T1000 (cell line): ENCODE measurements around the gene ATP2B2.

Experiments used
- DNase-seq: peaks from one replicate; lab custom pipeline; 2025; ENCODE audit warnings: mixed read lengths; lab: John Stamatoyannopoulos, UW

Gene ATP2B2

DNA sequence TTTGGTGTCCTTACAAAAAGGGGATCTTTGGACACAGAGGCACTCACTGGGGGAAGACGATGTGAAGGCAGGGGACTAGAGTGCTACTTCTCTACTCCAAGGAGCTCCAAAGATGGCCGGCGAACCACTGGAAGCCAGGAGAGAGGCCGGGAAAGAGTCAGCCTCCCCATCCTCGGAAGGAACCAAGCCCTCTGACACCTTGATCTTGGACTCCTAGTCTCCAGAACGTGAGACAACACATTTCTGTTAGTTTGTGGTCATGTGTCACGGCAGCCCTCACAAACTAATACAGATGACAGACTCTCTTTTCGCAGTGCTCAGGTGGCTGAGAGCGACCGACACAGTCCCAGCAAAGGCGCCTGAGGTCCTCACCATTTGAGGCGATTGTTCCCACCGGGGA lies 24.4 kb upstream of the ATP2B2 start:
- DNase-seq, result no peak

DNA sequence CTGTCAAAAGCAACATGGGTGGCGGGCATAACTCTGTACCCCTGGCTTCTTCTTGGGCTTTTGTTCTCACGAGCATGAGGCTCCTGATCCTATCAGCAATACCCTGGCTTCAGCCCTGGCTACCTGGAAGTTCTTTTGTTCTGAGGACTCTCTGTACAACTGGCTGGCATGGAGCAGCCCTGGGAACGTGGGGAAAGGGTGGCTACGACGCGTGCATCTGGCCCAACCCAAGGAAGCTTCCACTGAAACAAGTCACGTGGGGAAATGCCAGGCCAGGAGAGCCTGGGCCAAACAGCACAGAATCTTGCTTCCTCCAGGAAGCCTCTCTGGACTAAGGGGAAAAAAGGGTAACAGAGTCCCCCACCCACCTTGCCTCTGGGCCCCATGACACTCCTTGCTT lies 22.7 kb upstream of the ATP2B2 start:
- DNase-seq, result no peak

DNA sequence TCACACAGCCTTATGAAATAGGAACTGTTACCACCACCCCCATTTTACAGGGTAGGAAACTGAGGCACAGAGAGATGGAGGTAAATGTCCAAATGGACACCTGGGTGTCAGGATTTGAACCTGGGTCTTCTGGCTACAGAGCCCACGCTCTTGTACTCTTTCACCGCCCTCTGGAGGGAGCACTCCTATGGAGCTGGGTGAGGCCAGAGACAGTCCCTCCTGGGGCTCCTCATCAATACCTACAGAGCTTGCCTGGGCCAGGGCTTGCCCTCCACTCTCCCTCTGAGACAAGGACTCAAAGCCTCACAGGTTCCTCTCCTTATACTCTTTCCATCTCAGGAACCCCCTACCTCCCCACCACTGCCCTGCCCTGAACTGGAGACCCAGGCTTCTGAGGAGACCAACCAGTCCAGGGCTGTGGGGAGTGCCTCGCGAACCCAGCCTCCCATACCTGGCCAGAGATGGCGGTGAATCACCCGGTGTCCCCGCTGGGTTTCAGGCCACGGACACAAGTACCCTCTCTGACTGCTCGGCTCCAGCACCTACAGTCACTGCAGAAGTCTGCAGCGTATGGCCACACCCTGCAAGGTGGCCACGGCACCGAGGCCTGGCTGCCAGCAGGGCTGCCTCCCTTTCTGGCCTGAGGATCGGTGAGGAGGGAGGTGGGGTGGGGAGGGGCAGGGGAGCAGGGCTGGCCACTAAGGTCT lies 22.1 kb upstream of the ATP2B2 start:
- DNase-seq, result no peak

DNA sequence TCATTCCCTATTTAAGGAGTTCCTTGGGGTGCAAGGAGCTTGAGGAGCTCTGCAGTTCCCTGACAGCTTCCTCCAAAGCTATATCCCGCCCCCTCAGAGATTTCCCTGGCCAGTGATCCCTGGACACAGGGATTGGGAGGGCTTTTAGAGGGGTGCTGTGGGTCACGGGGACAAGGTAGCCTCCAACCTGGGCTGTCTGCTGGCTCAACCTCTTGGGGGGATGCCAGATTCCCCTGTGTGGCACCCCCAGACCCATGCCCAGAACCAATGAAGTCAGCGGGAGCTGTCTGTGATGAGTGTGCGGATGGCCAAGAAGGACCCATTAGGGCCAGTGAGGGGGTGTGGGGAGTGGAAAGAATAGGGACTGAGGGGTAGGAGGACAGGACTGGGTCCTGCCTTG lies 21.0 kb upstream of the ATP2B2 start:
- no peak for DNase-seq

DNA sequence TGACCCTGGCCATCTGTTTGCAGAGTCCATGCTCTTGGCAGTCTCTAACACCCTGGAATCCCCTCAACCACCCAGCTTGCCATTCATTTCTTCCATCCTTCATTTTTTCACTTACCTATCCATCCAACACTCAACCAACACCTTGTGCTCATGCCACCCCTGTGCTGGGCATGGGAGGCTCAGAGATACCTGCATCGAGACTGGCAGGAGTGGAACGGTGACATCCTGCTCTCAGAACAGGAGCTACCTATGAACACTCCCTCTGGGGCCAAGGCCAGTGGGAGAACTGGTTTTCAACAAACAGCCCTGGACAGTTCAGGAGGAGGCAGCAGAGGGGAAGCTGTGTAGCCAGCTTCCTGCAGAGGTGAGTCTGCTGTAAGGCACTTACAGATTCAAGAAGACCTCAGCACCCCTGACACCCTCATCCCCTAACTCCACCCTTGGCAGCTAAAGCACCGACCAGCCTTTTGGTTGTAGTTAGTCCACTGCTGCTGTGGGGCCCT lies 19.5 kb upstream of the ATP2B2 start:
- no peak for DNase-seq

DNA sequence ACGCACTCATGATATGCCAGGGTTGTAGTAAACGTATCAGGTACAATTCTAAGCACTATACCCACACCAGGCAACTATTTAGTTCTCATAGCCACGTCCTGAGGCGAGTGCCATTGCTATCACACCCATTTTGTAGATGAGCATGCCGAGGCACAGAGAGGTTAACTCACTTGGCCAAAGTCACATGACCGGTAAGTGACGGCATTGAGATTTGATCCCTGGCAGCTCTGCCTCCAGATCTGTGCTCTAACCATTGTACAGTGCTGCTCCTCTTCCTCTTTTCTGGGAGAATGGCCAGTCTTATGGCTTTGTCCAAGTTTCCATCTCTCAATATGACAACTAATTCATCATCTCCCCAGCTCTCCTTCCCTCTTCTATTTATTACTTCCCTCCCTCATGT lies 18.9 kb upstream of the ATP2B2 start:
- DNase-seq, result no peak

- DNase-seq, result no peak
Measured at GRCh38 chr3:10523561-10523960, 18.2 kb upstream of the ATP2B2 start.

DNA sequence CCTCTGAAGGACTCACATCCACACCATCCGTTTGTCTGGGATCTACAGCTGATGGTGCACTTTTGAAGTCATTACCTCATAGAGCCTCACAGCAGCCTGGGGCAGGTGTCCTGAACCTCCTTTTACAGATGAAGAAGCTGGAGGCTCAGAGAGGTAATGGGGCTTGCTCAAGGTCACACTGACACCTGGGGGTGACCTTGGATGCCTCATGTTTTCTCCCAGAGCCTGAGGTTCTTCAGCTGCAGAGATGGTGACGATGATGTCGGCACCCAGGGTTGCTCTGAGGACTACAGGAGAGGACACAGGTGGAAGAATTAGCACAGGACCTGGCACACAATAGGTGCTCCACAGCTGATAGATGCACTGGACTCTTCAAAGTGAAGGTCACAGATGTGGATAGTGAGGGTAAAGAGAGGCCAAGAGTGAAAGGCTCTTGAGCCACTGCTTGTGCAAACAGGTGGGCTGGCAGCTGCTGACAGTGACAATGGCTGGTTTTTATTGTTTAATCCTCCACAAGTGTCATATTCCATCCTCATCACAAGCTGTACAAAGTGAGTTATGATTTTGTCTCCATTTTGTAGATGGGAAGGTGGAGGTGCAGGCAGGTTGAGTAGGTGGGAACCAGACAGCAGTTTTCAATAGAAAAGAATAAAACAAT lies 17.4 kb upstream of the ATP2B2 start:
- DNase-seq, result no peak

DNA sequence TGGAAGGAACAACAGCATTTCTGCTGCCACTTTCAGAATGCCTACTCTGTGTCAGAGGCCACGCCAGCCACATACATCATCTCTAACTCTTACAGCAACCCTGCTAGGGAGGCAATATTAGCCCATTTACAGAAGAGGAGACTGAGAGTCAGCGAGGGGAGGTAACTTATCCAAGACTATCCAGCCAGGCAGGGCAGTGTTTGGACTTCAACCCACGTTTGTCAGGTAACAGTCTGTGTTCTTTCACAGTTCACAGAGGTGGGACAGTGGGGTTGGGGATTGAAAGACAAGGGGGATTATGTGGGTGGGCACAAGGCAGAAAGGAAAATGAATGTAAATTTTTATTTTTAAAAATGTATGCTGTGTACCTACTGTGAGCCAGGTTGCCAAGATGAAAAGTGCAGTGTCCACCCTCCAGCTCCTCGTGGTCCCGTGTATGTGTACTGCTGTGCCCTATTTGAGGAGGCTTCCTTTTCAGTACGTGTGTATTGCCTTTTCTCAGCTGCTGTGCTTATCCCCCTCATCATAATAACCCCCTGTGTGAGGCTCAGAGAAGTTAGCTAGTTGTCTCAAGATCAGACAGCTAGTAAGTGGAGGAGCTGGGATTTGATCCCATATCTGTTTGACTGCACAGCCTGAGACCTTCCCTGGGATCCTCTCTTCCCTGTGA lies 16.5 kb upstream of the ATP2B2 start:
- DNase-seq, result no peak

- no peak for DNase-seq
Measured at GRCh38 chr3:10520072-10520471, 14.7 kb upstream of the ATP2B2 start.

GRCh38 chr3:10519236-10519635 lies 13.8 kb upstream of the ATP2B2 start:
- DNase-seq, result no peak

DNA sequence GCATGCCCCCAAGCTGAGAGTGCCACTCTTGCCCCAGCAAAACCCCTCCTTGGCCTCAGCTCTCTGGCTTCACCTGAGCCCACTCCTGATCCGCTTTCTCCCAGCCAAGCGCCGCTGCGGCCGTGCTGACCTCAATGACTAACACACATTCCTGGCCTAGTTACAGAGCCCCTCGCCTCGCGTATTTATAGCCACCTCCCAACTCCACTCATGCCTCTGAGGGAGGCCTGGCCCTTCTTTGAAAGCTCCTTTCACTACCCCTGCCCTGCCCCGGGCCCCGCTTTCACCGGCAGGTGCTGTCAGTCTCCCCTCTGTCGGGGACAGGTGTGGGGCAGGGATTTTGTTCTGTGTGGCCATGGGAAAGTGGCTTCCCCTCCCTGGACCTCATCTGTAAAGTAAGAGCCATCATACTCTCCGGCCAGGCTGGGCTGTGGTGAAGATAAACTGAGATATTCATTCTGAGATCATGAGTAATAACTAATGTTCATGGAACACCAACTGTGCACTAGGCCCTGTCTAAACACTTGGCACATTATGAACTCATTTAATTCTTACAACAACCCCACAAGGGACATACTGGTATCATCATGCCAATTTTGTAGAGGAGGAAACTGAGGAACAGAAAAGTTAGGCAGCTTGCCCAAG lies 13.2 kb upstream of the ATP2B2 start:
- DNase-seq, result no peak

DNA sequence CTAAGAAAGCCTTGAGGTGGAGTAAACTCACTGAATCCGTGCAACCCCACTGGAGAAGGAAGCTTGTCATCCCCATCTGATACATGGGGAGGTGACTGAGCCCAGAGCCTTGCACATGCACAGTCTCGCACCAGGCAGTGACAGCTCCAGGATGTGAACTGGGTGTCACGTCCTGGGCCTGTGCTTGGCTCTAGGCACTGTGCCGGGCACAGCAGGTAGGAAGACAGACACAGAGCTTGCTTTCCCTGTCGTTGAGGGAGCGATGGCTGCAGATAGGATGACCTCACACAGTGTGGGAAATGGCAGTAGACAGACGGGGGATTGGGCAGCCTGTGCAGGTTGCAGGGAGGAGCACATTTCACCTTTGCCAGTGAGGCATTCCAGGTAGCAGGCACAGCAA lies 12.2 kb upstream of the ATP2B2 start:
- DNase-seq, result no peak

GRCh38 chr3:10516544-10517452 lies 11.4 kb upstream of the ATP2B2 start:
- DNase-seq, result no peak

- DNase-seq, result no peak
Measured at GRCh38 chr3:10515884-10516495, 10.6 kb upstream of the ATP2B2 start.

DNA sequence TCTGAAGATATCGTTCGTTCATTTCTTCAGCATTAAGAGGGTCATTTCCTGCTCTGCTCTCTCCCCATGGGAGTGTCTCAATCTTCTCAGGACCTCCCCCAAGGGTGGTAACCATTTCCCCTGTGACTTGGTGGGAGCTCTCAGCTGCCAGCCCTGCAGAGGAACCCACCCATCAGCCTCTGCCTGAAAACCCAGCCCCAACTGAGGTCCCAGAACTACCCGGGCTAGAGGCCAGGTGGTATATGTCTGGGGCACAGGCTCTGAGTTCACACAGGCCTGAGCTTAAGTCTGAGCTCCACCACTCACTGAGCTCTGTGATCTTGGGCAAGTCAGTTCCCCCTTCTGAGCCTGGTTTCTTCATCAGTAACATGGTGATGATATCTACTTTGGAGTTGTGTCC lies 10.0 kb upstream of the ATP2B2 start:
- no peak for DNase-seq

GRCh38 chr3:10514407-10515069 lies 9.2 kb upstream of the ATP2B2 start:
- DNase-seq, result no peak

GRCh38 chr3:10513306-10513705 lies 7.9 kb upstream of the ATP2B2 start:
- no peak for DNase-seq

DNA sequence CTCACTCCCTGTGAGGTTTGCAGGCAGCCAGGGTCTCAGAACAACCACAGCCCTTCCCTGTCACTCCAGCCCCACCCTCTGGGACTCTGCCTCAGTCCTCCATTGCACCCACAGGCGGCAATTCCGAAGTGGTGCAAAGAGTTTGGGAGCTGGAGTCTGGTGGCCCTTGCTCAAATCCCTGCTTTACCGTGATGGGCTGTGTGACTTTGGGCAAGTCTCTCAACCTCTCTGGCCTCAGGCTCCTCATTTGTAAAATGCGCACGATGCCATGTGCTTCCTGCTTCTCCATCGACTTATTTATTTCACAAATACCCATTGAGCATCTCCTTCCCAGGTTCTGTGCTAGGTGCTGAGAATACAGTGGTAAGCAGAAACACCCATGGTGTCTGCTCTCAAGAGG lies 7.3 kb upstream of the ATP2B2 start:
- DNase-seq, result no peak

DNA sequence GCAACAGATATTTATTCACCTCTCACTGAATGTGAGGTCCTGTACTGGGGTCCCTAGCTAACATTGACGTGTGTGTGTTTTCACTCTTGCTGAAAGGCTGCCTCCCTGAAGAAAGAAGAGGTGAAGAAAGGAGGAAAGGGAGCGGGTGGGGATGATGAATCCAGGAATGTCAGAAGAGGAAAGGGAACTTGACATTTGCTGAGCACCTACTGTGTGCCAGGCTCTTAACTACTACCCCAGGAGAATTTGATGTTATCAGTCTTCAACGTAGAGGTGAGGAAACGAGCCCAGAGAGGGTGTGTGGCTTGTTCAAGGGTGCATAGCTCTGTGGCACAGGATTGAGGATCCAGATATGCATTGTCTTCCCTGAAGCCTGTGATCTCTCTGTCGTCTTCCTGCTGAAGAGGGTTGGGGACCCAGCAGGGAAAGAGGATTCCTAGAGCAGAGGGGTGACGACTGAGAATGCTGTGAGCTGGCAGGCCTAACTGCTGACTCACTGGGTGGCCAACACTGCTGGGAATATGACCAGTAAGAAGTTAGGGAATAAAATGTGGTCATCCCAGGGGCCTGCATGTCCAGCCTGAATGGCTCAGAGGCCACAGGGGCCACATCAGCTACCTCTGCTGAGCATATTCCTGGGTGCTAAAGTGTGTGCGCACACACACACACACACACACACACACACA lies 6.6 kb upstream of the ATP2B2 start:
- DNase-seq, result no peak
